CD4-positive, alpha-beta T cell treated with Interleukin-21 for 1 hour (primary cell): ENCODE data around the gene PGA4.
"Not testable (repeated sequence)": the region's sequence is repeated elsewhere in the genome, so short reads cannot be mapped to it uniquely, and the experiment has no call there.

Experiments
- DNase-seq: peaks from one replicate; pipeline ENCODE4 v3.0.0-alpha.2; 2020

PGA4 gene

GRCh38 chr11:61252332-61252731, 30.2 kb downstream of the PGA4 start:
- not testable (repeated sequence) for DNase-seq

- peak; percentile 60 for DNase-seq
Observed at GRCh38 chr11:61254403-61255025, 32.4 kb downstream of the PGA4 start.

- no peak for DNase-seq
Observed at GRCh38 chr11:61256710-61257482, 34.7 kb downstream of the PGA4 start.

GRCh38 chr11:61258546-61258945, 36.4 kb downstream of the PGA4 start:
- no peak for DNase-seq

GRCh38 chr11:61259363-61259762, 37.2 kb downstream of the PGA4 start:
- DNase-seq: no peak

GRCh38 chr11:61264371-61264770, 42.2 kb downstream of the PGA4 start:
- no peak for DNase-seq

- DNase-seq: no peak
Observed at GRCh38 chr11:61264795-61265194, 42.6 kb downstream of the PGA4 start.

- no peak for DNase-seq
Observed at GRCh38 chr11:61265357-61265756, 43.2 kb downstream of the PGA4 start.

GRCh38 chr11:61266602-61267001, 44.5 kb downstream of the PGA4 start:
- DNase-seq: no peak

- DNase-seq: no peak
Observed at GRCh38 chr11:61267437-61267841, 45.3 kb downstream of the PGA4 start.

GRCh38 chr11:61268588-61269250, 46.6 kb downstream of the PGA4 start:
- no peak for DNase-seq

GRCh38 chr11:61270354-61271076, 48.4 kb downstream of the PGA4 start:
- no peak for DNase-seq

GRCh38 chr11:61272731-61273130, 50.6 kb downstream of the PGA4 start:
- no peak for DNase-seq

- no peak for DNase-seq
Observed at GRCh38 chr11:61273178-61274078, 51.3 kb downstream of the PGA4 start.

- DNase-seq: no peak
Observed at GRCh38 chr11:61274084-61274483, 51.9 kb downstream of the PGA4 start.

- no peak for DNase-seq
Observed at GRCh38 chr11:61275191-61275590, 53.0 kb downstream of the PGA4 start.

- no peak for DNase-seq
Observed at GRCh38 chr11:61277186-61278000, 55.2 kb downstream of the PGA4 start.

GRCh38 chr11:61278001-61278470, 55.9 kb downstream of the PGA4 start:
- DNase-seq: no peak

- no peak for DNase-seq
Observed at GRCh38 chr11:61279934-61280659, 58.0 kb downstream of the PGA4 start.

GRCh38 chr11:61280883-61281580, 58.9 kb downstream of the PGA4 start:
- no peak for DNase-seq
